Activated CD4-positive, alpha-beta T cell treated with anti-CD3 and anti-CD28 coated beads for 1 hour (primary cell): ENCODE results near the gene FMNL2.

ENCODE experiments used
- DNase-seq: peaks from one replicate; pipeline ENCODE4 v3.0.0-alpha.2; 2020

The FMNL2 gene

GRCh38 chr2:152676461-152676860, 341.5 kb downstream of the FMNL2 start:
- no peak for DNase-seq

- no peak for DNase-seq
Observed at GRCh38 chr2:152678808-152679207, 343.8 kb downstream of the FMNL2 start.

GRCh38 chr2:152682663-152683062, 347.7 kb downstream of the FMNL2 start:
- no peak for DNase-seq

GRCh38 chr2:152683400-152683799, 348.4 kb downstream of the FMNL2 start:
- no peak for DNase-seq

- no peak for DNase-seq
Observed at GRCh38 chr2:152686321-152686720, 351.3 kb downstream of the FMNL2 start.

- no peak for DNase-seq
Observed at GRCh38 chr2:152693033-152693432, 358.1 kb downstream of the FMNL2 start.

- no peak for DNase-seq
Observed at GRCh38 chr2:152694161-152694661, 359.2 kb downstream of the FMNL2 start.

GRCh38 chr2:152695763-152696162, 360.8 kb downstream of the FMNL2 start:
- DNase-seq: no peak

- DNase-seq: no peak
Observed at GRCh38 chr2:152696476-152696875, 361.5 kb downstream of the FMNL2 start.
